H4 (cell line): ENCODE measurements around the gene STXBP2. TPM values are rescaled to one million over a fixed set of nuclear protein-coding genes. Genes with fewer than 3 reads are reported as not detected.

Source experiments
- DNase-seq: peaks from one replicate; pipeline ENCODE4 v3.0.0-alpha.2; 2015; ENCODE audit warnings: low spot score
- total RNA-seq: library from RNA; depleted of rRNA; stranded (reverse); fragments of >200 nt; shearing (Covaris generic); gene quantifications from 2 replicates; pipeline ENCODE4 v1.2.3, GENCODE V29; 2014

STXBP2 gene
- total RNA-seq, 1 experiment from 2014 or later = 3.1 TPM

DNA sequence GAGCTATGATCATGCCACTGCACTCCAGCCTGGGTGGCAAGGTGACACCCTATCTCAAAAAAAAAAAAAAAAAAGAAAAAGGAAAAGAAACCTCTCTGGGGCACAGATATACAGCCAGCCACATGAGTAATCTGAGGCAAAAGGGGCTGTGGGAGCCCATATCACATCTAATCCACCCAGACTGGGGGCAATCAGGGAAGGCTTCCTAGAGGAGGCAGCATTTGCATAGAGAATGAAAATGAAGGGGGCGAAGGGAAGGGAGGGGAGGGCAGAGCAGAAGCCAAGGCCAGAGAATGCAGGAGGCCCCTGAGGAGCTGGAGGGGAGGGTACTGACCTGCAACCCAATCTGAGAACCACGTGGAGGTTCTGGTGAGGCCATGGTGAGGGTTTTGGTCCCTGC, 13.2 kb downstream of the STXBP2 start:
- DNase-seq = no peak

DNA sequence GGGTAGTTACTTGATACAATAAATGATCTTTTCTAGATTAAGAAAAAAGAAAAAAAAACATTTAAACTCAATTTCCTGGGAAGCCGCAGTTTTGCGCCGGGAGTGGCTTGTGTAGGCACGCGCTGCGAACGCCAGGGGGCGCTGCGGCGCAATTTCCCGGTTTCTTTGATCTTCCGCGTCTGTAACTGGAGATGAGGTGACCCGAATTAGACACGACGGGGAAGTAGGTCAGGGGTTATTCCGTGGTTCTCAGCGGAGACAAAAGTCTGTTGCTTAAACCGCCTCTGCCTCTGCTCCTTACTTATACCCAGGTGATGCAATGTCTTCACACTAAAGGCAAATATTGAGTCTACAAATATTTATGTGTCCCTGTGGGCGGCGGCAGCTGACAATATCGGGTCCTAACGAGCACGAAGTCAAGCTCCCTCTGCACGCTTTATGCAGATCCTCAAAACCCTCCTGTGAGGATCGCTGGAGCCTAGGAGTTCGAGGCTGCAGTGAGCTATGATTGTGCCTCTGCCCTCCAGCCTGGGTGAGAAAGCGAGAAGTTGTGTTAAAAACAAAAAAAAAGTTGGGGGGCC, 15.2 kb downstream of the STXBP2 start:
- peak; percentile 87 for DNase-seq

DNA sequence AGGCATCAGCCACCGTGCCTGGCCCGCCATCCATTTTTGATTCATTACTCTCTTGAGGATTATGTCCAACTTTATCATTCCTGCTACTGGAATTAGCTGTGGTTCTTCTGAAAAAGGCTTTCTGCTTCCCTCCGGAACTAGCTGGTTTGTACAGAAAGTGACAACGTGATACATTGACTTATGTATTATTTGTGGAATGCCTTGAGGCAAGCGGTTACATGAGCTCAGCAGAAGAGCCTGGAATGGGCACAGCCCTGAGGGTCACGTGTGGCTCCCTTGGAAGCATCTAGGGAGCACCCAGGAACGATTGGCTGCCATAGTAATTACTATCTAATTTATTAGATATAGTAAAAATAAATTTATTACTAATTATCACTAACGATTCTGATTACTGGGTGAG, 17.5 kb downstream of the STXBP2 start:
- no peak for DNase-seq

- no peak for DNase-seq
Measured at GRCh38 chr19:7655581-7655980, 18.7 kb downstream of the STXBP2 start.

DNA sequence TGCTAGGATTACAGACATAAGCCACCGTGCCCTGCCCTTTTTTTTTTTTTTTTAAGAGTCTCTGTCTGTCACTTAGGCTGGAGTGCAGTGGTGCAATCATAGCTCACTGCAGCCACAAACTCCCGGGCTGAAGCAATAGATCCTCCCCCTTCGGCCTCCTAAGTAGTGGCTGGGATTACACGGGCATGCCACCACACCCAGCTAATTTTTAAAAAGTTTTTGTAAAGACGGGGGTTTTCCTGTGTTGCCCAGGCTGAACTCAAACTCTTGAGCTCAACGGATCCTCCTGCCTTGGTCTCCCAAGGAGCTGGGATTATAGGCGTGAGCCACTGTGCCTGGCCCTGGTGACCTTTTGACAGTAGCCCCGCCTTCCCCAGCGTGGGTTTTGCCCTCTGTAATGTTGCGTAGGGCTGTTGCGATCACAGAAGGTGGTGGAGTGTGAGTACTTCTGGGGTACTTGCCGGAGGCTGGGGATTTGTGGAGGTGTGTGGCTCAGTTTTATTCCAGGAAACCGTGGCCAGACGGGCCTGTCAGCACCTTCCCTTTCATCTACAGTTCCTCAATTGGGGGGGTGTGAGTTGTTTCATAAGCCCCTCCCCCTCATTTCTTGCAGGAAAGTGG, 20.3 kb downstream of the STXBP2 start:
- DNase-seq = peak; percentile 39

DNA sequence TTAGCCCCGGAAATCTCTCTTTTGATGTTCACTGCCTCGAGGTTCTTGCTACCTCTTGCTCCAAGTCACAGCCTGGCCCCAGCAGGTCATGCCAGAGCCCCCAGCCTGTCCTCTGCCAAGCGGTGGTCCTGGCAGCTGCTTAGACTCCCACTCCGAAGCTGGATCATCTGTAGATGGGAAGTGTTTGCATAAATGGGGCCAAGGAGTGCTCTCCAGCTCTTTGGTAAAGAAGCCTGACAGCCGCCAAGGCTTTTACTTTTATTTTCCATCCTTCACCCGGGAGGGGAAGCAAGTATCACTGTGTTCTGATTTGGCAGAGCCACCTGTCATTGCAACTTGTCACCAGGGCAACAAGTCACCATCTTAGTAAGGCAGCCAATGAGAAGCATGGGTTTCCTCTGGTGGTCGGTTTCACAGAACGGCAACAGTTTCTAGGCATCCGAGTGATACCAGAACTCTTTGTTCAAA, 21.3 kb downstream of the STXBP2 start:
- no peak for DNase-seq

- no peak for DNase-seq
Measured at GRCh38 chr19:7661744-7662538, 25.0 kb downstream of the STXBP2 start.

- DNase-seq = no peak
Measured at GRCh38 chr19:7662657-7663056, 25.7 kb downstream of the STXBP2 start.

DNA sequence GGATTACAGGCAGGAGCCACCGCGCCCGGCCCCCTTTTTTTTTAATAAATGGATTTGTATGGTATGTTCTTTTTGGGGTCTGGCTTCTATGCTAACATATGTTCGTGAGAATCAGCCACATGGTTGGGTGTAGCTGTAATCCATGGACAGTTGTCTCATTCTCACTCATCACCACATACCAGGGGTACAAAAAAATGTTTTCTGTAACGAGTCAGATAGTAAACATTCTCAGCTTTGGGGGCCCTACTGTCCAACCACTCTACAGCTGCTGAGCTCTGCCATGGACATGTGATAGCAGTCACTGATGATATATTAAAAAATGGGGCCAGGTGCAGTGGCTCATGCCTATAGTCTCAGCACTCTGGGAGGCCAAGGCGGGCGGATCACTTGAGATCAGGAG, 26.8 kb downstream of the STXBP2 start:
- DNase-seq = no peak

DNA sequence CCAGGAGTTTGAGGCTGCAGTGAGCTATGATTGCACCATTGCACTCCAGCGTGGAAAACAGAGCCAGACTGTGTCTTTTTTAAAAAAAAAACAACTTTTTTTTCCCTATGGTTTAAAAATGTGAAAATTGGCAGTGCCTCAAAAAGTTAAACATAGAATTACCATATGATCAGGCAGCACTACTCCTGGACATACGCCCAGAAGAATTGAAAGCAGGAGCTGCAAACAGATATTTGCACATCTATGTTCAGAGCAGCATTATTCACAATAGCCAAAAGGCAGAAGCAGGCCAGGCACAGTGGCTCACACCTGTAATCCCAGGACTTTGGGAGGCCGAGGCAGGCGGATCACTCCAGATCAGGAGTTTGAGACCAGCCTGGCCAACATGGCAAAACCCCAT, 28.2 kb downstream of the STXBP2 start:
- DNase-seq = no peak

DNA sequence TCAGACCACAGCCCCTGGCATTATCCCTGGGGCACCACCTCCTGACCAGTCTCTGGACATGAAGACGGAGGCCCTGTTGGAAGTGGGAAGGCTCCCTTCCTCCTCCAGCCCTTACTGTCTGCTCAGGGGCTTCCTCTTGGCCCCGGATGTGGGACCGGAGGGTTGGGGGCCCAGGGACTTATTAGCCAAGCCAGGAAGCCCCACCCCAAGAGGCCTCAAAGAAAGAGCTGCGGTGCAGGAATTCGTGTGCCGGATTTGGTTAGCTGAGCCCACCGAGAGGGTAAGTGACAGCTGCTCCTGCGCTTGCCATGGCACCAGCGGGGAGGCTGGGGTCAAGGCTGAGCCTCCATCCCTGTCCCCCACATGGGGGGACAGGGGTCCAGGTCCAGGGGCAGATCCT, 31.9 kb downstream of the STXBP2 start, which contains the start of gene RETN:
Gene RETN (plus strand): TSS at position 208 of the 400 bp plus-strand sequence. CDS start 278 bp downstream, outside the sequence.
- DNase-seq = no peak

DNA sequence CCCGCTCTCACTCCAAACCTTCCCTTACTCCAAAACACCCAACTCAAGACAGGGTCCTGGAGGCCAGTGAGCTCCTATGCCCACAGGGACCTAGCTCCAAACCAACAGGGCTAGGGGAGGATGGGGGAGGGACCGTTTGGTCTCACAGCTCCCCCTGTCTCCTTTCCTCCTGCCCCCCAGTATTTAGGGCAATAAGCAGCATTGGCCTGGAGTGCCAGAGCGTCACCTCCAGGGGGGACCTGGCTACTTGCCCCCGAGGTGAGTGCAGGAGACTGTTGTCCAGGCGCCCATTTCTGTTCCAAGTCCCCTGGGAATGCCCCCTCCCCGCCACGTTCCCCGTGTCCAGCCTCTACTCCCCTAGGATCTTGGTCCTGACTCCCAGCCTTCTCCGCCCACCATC, 32.7 kb downstream of the STXBP2 start:
- no peak for DNase-seq

DNA sequence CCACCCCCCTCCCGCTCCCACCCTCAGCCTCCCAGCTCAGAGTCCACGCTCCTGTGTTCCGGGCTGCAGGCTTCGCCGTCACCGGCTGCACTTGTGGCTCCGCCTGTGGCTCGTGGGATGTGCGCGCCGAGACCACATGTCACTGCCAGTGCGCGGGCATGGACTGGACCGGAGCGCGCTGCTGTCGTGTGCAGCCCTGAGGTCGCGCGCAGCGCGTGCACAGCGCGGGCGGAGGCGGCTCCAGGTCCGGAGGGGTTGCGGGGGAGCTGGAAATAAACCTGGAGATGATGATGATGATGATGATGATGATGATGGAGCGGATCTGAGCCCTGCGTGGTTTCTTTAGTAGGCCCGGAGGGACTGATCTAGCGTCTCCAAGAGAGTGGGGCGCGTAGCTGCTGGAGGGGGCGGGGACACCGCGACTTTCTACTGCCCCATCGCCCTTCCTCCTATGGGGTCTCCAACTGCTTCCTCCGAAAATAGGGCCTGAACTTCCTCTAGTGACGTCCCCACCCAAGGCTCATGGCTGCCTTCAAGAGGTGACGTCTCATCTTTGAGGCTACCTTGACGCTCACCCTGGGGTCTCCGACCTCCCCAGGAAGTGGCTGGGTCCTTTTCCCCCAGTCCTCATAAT, 33.4 kb downstream of the STXBP2 start:
- no peak for DNase-seq

GRCh38 chr19:7670790-7671189, 33.9 kb downstream of the STXBP2 start:
- no peak for DNase-seq

- no peak for DNase-seq
Measured at GRCh38 chr19:7672522-7672921, 35.6 kb downstream of the STXBP2 start.

DNA sequence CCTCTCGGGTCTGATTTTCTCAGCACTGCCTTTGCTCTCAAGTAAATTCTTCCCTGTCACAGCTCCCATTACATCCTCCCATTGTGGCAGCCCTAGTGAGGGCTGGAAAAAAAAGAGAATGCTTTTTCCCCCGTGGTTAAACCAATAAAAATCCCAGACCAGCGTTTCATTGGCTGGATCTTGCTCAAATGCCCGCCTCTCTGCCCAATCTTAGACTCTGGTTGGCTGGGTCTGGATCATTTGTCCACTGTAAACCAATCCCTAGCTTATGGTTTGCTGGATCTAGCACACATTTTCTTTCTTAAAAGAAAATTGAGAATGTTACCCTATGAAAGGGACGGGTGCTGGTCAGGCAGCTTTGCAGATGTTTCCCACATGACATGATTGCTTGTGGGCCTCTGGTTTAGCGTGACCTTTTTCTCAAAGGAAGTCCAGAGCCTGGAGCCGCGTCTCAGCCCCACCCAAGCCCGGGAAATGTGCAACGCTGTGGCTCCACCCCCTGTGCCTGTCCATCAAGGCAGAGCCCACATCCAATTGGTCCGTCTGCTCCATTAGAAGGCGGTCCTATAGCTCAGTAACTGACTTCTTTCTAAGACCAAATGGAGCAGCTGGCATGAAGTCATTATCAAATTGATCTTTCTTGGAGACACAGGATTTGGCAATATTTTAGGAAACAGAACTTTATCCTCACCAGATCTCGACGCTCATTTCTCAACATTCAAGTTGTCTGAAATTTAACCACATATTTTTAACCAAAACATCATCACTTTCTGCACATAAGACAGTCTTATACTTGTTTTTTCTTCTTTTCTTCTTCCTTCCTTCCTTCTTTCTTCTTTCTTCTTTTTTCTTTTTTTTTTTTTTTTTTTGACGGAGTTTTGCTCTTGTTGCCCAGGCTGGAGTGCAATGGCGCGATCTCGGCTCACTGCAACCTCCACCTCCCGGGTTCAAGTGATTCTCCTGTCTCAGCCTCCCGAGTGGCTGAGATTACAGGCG, 37.4 kb downstream of the STXBP2 start:
- DNase-seq = peak; percentile 85

- DNase-seq = no peak
Measured at GRCh38 chr19:7676376-7676775, 39.5 kb downstream of the STXBP2 start.

- DNase-seq = no peak
Measured at GRCh38 chr19:7676854-7677253, 39.9 kb downstream of the STXBP2 start, which contains the start of gene MCEMP1. MCEMP1 (plus strand) TSS chr19:7677090; CDS start chr19:7677121, 31 bp downstream.

DNA sequence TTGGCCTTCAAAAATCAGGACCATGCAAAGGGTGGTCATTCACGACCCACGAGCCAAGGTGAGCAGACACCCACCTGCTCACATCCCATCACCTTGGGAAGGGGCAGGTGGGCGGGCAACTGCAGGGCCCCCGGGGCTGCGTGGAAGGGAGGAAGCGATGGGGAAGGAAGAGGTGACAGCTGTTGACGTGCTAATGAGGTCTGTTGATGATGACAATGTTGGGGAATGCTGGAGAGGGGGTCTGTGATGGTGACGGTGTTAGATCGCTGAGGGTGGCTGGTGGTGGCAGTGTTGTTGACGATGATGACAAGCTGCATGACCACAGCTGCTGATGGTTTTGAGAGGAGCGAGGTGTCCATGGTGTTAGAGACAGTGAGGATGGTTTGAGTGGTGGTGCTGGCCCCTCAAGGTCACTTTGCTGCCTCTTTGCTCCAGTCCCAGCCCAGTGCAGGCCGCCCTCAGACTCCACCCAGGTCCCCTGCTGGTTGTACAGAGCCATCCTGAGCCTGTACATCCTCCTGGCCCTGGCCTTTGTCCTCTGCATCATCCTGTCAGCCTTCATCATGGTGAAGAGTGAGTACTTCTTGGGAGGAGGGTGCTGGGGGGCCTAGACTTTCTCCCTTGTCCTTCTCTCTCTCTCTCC, 40.9 kb downstream of the STXBP2 start:
- DNase-seq = no peak

DNA sequence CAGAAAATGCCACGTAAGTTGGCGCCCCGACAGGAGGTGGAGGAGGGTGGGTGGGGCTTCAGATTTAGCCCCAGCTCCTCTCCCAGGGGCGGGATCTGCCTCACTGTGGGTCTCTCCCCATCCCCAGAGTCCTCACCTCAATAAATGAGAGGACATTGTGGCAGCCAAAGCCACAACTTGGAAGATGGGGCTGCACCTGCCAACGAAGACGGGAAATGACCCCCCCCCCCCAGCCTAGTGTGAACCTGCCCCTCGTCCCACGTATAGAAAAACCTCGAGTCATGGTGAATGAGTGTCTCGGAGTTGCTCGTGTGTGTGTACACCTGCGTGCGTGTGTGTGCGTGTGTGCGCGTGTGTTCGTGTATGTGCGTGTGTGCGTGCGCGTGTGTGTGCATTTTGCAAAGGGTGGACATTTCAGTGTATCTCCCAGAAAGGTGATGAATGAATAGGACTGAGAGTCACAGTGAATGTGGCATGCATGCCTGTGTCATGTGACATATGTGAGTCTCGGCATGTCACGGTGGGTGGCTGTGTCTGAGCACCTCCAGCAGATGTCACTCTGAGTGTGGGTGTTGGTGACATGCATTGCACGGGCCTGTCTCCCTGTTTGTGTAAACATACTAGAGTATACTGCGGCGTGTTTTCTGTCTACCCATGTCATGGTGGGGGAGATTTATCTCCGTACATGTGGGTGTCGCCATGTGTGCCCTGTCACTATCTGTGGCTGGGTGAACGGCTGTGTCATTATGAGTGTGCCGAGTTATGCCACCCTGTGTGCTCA, 42.3 kb downstream of the STXBP2 start:
- peak; percentile 40 for DNase-seq
